HG02938 (cell line): ENCODE data around the gene GGTLC2.
"Not testable (repeated sequence)": the region's sequence is repeated elsewhere in the genome, so short reads cannot be mapped to it uniquely, and the experiment has no call there.

Experiments used
- ATAC-seq: cut with Tn5 transposase; IDR thresholded peaks from one replicate; pipeline ENCODE4 v1.9.1; 2021; ENCODE audit warnings: mild to moderate bottlenecking, moderate library complexity; ENCODE audit not compliant: unreplicated experiment

Gene GGTLC2

DNA sequence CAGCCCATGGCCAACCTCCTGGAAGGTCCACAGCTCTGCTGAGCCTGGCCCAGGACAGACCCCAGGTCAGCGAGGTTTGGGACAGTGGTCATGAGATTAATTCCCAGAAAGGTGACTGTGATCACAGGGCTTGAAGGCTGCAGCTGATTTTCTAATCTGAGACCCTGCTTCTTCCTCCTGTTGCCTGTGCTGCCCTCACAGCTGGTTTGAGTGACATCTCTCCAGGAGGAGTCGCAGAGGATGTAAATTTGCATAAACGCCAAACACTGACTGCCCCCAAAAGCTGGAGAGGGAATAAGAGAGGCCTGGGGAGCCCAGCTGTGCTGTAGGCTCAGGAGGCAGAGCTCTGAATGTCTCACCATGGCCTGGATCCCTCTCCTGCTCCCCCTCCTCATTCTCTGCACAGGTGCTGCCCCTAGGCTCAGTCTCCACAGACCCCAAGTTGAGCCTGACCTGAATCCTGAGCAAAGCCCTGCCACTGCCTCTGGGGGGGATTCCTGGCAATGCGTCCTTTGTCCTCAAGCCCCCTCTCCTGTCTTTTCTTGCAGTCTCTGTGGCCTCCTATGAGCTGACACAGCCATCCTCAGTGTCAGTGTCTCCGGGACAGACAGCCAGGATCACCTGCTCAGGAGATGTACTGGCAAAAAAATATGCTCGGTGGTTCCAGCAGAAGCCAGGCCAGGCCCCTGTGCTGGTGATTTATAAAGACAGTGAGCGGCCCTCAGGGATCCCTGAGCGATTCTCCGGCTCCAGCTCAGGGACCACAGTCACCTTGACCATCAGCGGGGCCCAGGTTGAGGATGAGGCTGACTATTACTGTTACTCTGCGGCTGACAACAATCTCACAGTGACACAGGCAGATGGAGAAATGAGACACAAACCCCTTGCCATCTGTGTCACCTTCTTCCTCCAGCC lies 23.8 kb downstream of the GGTLC2 start:
- no peak for ATAC-seq

DNA sequence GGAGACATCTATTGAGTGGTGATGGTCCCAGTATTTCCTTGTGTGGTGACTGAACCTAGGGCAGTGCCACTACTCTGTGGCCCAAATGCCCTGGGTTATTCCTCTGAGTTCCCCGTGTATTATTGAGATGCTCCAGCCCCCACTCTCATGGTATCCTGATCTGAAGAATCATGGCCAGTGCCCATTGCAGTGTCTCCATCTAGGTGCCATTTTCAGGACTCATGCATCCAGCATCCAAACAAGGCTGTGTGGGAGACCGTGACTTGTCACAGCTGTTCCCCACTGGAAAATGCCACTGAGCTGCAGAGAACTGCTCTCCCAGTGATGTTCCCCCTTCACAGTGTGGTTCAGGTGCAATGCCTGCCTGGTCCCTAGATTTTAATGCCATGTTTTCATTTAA lies 24.7 kb downstream of the GGTLC2 start:
- no peak for ATAC-seq

DNA sequence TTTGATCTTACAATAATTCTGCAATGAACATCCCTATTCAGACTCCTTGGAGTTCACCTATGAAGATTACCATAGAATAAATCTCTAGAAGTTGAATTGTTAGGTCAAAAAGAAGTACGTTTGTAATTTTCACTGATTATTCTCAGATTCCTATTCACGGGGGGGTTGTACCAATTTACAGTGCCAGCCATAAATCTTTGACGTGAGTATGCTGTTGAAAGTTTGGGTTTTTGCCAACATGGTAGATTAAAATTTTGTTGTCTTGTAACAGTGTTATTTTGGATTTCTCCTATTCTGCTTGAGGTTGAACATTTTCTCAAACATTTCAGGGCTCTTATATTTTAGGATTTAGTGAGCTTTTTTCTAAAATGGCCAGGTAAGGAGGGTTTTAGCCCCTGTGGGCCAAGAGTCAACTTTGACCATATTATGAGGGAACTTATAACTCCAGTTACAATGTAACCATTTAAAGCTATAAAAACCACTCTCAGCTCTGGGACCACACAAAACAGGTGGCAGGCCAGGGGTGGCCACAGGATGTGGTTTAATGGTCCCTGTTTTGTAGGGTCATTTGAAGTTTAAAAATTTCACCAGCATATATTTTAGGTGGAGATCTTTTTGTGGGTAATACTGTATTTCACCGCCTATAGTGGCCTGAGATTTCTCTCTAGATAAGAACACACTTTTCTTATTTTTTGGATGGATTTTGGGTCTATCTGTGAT lies 25.8 kb downstream of the GGTLC2 start:
- ATAC-seq, result no peak

DNA sequence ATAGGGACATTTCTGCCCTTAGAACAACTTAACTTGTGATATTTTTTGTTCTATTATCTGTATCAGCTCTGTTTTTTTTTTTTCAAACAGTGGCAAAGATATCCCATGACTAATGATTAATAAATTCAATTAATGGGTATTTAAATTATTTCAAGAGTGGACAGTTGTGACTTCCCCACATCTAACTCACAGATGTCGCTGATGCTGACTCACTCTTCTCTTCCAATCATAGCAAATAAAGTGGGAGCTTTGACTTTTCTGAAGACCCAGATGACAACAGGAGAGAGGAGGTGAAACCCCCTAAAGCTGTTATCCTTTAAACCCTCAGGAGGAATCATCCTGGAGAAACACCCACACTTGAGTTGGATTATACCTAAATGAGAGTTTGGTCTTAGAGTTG lies 27.1 kb downstream of the GGTLC2 start:
- no peak for ATAC-seq

DNA sequence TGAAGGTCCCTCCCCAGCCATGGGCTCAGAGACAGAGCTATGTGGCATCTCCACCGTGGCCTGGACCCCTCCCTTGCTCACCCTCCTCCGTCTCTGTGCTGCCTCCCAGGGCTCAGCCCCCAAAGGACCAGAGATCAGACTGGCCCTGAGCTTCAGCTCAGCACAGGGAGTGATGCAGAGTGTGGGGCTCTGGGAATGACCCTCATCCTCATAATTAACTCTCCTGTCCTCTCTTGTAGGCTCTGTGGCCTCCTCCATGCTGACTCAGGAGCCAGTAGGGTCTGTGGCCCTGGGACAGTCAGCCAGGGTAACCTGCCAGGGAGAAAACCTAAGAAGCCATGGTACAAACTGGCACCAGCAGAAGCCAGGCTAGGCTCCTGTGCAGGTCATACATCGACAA lies 28.7 kb downstream of the GGTLC2 start:
- no peak for ATAC-seq

DNA sequence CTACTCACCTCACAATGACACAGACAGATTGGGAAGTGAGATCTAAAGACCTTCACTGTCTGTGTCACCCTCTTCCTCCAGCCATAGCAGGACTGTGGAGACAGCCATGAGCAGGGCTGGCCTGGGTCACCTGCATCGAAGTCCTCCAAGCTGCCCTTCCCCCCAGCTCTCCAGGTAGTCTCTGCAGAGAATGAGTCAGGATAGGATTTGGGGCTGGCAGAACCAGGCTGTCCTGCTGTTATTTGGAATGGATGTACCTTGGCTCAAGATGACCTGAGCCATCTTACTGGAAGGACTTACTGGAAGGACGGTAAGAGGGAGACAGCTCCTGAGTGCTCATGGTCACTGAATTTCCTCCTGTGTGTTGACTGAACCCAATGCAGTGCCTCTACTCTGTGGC lies 29.2 kb downstream of the GGTLC2 start:
- no peak for ATAC-seq

DNA sequence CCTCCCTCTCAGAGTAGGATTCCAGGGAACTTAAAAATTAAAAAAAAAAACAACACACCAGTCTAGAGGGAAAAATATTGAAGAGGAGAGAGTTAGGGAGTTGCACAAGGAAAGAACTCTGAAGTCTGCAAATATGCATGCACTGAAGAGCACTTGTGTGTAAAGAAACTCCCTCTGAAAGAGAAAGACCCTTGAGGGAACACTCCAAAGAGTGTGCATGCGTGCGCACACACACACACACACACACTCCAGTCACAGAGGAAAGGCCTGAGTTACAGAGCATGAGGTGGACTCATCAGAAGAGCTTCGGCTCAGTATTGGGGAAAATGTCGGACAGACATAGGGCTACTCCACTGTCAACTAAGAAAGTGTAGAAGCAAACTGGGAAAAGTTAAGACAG lies 30.1 kb downstream of the GGTLC2 start:
- no peak for ATAC-seq

DNA sequence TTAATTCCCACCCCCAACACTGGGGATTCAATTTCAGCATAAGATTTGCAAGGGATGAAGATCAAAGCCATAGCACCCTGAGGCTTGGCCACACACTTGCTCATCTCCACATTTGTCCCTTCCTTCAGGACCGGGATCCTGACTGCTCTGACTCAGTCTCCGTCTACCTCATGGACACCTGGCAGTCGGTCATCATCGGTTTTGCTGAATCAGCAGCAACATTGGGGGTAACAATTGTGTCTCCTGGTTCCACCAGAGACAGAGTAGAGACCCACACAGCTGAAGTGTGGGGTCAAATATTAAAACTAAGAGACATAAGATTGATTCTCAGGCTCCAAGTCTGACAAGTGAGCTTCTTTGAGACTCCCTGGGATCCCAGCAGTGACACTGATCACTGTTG lies 34.6 kb downstream of the GGTLC2 start:
- no peak for ATAC-seq

DNA sequence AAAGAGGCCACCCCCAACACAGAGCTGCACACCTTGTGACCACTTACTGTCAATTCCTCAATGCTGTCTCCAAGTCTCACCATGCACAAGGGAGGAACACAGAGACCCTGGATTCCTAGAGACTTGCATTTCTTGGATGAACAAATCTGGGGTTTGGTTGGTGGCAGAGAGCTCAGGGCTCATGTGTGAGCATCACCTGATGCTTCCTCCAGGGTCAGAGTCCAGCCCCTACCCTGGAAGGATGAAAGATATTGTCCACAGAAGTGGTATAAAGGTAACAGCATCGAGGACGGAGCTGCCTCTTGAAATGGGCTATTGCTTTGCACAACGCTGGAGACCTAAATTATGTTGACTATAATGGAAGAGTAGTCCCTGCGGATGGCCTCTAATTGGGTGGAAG lies 36.0 kb downstream of the GGTLC2 start:
- ATAC-seq, result no peak

DNA sequence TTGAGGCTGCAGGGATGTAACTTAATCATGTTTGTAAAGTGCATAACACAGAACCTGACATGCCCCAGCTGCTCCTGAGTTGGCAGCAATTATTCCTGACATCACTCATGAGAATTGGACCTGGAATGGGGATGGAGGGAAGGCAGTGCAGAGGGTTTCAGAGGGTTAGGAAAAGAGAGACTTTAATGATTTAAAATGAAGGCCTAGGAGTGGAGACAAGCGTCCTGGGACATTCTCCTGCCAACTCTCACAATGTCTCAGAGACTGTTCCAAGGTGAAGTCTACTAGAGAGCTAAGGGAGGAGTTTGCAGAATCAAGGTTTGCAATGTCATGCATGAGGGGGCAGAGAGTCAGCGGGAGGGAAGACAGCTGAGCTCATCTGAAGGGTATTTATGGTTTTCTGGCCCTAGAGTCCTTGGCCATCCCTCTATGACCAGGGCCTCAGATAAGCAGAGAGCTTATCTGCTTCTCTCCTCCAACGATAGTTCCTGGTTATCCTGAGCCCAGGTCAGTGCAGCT lies 36.9 kb downstream of the GGTLC2 start:
- no peak for ATAC-seq

DNA sequence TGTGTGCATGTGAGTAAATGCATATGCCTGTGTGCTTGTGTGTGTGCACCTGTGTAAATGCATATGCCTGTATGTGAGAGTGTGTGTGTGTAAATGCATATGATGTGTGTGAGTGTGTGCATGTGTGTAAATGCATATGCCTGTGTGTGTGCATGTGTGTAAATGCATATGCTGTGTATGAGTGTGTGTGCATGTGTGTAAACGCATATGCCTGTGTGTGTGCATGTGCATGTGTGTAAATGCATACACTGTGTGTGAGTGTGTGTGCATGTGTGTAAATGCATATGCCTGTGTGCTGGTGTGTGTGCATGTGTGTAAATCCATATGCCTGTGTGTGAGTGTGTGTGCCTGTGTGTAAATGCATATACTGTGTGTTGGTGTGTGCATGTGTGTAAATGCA lies 37.8 kb downstream of the GGTLC2 start:
- ATAC-seq, result no peak

DNA sequence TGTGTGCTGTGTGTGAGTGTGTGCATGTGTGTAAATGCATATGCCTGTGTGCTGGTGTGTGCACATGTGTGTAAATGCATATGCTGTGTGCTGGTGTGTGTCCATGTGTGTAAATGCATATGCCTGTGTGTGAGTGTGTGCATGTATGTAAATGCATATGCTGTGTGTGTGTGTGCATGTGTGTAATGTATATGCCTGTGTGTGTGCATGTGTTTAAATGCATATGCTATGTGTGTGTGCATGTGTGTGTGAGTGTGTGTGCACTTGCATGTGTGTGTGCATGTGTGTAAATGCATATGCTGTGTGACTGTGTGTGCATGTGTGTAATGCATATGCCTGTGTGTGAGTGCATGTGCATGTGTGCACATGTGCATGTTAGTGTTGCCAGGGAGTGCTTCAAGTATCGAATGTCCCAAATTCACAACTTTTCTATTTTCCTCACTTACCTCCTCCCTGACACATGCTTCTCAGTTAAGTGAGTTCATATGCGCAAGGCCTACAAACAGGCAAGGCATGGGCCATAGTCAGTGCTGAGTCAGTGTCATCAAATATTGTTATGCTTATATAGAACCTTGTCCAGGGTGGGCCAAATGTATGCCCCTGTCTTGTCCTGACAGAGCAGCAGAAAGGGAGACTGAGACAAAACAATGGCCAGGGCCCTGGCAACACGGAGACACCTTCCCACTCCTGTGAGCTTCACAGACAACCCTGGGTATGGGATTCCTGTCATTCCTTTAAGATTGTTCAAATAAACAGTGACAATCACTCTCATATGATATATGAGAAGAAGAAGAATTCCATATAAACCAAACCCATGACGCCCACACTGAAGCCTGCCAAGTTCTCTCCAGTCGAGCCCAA lies 38.6 kb downstream of the GGTLC2 start:
- ATAC-seq, result no peak

DNA sequence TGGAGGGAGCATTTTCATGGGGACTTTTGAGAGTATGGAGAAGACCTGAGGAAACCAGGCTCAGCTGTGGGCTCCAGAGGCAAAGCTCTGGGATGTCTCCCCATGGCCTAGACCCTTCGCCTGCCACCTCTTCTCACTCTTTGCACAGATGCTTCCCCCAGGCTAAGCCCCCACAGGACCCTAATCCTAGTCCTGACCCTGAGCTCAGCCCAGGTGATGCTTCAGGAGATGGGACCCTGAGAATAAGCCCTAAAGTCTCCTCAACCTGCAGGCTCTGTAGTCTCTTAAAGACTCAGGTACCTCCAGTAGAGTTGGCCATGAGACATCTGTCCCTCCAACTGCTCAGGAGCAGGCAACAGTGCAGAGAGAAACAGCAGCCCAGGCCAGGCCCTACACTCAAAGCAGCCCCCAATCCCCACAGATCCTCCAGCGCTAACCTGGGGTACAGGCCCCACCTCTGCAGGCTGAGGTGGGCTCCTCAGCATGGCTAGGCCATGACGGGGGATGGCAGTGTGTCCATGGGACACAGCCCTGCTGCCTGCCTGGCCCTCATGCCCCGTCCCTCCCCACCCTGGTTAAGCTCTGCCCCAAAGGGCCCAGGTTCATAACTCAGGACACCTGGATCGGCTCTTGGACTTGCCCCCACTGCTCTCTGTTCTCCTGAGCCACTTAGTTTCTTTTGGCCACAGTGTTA lies 39.4 kb downstream of the GGTLC2 start:
- no peak for ATAC-seq

DNA sequence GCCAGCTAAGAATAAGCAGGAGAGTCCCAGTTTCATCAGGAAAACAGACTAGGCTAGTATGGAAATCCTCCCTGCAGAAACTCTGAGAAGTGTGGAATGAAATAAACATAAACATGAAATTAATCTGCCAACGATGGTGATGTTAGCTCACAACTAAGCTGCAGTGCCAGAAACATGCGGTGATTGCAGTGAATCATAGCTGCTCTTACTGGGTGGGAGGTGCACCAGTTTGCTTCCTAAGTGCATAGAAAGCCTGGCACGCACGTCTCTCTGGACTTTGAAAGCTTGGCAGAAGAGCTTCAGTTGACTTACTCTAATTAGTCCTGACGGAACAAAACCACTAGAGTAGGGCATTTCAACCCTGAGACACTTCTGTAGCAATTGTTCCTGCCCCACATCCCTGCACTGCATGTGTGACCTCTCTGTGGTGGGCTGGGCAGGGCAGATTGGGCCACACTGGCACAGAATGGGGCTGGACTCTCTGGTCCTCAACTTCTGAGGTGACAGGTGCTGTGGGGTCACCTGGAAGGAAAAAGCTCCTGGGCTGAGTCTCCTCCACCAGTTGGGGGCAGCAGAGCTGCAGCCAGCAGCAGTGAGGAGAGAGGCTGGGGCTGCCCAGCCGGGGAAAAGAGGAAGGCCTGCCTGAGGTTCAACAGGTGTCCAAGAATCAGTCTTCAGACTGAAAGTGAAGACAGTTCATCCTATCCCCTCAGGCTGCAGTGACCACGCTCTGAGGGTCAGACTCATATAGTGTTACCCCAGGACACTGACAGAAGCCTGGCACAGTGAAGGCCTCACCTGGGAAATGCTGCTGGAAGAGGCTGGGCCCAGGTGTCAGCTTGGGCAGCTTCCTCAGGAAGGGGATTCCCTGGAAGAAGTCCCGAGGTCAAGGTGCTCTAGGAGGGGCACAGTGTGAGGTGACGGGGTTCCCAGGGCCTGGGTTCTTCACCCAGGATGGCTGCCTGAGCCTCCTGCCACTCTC lies 40.5 kb downstream of the GGTLC2 start:
- no peak for ATAC-seq

DNA sequence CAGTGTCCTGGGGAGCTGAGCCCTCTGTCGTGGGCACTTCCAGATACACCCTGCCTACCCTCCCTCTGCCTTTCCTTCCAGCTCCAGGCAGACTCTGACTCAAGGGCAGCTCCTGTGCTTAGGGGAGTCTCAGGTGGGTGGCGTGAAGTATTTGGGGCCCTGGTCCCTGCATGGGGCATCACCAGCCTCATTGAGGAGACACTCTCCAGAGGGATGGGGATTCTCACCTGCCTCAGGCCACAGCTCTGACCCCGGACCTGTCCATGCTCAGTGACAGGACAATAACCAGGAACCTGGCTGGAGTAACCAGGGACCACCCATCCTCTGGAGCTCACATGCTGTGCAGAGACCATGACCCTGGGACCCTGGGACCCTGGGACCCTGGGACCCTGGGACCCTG lies 41.2 kb downstream of the GGTLC2 start:
- ATAC-seq, result no peak

DNA sequence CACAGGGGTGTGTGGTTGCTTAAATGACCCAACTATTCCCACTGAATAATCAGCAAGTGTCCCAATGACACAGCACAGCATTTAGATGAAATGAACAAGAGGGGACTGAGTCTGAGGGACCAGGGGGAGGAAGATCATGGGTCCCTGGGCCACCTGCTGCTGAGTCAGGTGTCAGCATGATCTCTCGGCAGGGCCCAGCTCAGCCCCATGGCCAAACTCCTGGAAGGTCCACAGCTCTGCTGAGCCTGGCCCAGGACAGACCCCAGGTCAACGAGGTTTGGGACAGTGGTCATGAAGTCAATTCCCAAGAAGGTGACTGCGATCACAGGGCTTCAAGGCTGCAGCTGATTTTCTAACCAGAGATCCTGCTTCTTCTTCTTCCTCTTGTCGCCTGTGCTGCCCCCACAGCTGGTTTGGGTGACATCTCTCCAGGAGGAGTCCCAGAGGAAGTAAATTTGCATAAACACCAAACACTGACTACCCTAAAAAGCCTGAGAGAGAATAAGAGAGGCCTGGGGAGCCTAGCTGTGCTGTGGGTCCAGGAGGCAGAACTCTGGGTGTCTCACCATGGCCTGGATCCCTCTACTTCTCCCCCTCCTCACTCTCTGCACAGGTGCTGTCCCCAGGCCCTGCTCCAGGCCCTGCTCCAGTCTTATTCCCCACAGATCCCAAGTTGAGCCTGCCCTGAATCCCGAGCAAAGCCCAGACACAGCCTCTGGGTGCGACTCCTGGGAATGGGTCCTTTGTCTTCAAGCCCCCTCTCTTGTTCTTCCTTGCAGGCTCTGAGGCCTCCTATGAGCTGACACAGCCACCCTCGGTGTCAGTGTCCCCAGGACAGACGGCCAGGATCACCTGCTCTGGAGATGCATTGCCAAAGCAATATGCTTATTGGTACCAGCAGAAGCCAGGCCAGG lies 42.0 kb downstream of the GGTLC2 start:
- not testable (repeated sequence) for ATAC-seq

DNA sequence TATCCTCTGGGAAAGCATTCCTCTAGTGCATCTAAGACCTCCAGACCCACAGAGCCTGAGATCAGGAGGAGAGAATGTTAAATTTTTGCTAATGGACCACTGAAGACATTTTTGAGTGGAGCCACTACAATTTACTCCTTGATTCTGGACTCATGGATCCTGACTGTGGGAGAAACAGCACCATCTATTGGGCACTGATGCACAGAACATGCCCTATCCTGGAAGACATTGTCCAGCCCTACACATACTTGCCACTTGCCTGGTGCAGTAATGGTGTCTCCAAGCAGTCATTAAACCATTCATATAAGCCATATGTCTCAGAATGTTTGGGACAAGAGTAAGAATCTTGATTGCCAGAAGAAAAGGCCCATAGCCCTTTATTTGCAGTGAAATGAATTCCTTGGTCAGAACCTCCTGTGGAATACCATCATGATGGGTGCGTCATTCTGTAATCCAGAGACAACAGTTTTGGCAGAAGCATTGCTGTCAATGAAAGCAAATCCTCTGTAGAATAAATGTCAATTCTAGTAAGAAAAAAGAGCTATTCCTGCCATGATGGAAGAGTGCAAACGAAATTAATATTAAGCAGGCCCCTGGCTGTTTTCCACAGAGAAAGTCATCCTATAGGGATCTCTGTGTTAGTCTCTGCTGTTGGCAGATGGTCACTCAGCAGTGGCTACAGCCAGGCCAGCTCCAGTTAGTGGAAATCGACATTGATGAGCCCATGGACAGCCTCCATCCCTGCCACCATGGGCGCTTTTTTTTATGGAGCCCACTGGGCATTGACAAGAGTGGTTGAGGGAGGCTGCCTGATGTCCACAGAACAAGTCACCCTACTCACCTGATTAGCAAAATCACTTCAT lies 43.5 kb downstream of the GGTLC2 start:
- ATAC-seq, result no peak
